Immature natural killer cell (primary cell): ENCODE data around the gene ANKRD40CL. TPM values are rescaled to one million over a fixed set of nuclear protein-coding genes. Genes with fewer than 3 reads are reported as not detected.

Source experiments
- polyA plus RNA-seq, 3 donors: library from polyadenylated mRNA; unstranded; fragments of 300-500 nt; fragmentation: Illumina TruSeq; gene quantifications; one replicate each; pipeline ENCODE4 v1.2.3, GENCODE V29; 2021

Gene ANKRD40CL
- polyA plus RNA-seq, 3 donors from 2014 or later = not detected

Other genes with a start within 250 kb of the ANKRD40CL start
- not detected for gene EPN3, start 234.8 kb downstream of the ANKRD40CL start, polyA plus RNA-seq
- 10 to 100 TPM in 1 of 3 donors, 1 to 10 TPM in 2; 9.8 to 23.0 (median 9.9) TPM for gene SPATA20, start 220.3 kb downstream of the ANKRD40CL start, polyA plus RNA-seq
- gene CACNA1G, start 206.8 kb downstream of the ANKRD40CL start, polyA plus RNA-seq = not detected
- 1 to 10 TPM in 1 of 3 donors, under 1 TPM in 1, not detected in 1; 0.52 to 1.2 TPM for gene ABCC3, start 132.6 kb downstream of the ANKRD40CL start, polyA plus RNA-seq
- gene ANKRD40, start 59.6 kb downstream of the ANKRD40CL start, polyA plus RNA-seq = 1 to 10 TPM; 2.3 to 6.8 (median 4.0) TPM
- gene LUC7L3, start 47.9 kb downstream of the ANKRD40CL start, polyA plus RNA-seq = 10 to 100 TPM; 29.2 to 77.8 (median 30.0) TPM
- not detected for gene WFIKKN2, start 68.1 kb upstream of the ANKRD40CL start, polyA plus RNA-seq
- gene TOB1, start 98.8 kb upstream of the ANKRD40CL start, polyA plus RNA-seq = 10 to 100 TPM in 2 of 3 donors, 1 to 10 TPM in 1; 8.9 to 23.7 (median 10.3) TPM